ENCODE data around the gene IL17C. TPM values are rescaled to one million over a fixed set of nuclear protein-coding genes. Genes with fewer than 3 reads are reported as not detected.

Gene IL17C
- total RNA-seq, 1 donor = not detected

DNA sequence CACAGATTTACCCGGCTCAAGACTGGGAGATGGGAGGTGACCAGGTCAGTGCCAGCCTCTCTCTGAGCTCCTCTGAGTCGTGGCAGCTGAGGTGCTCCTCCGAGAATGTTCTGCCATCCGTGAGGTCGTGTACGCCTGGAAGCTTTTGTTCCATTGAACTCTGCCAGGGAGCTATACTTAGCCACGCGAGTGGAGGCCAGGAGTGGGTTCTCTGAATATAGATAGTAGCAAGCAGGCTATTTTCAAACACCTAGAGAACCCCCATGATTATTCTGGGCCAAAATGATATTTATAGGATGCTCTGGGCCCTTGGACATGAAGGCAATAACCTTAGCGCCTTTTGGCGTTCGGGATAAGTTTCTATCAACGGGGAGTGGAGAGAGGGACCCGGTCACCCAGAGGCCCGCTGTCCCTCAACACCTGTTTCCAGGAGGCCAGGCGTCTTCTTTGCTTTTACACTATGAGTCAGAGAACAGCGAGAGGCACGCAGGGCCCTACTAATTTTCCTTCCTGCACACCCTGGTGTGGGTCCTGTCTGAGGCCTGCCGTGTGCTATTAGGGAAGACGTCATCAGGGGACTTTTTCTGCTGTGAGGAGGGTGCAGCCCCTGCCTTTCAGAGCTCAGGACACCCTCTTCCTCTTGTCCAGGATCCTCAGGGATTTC, 35.5 kb downstream of the IL17C start:
- TF ChIP-seq, protein P1, sequence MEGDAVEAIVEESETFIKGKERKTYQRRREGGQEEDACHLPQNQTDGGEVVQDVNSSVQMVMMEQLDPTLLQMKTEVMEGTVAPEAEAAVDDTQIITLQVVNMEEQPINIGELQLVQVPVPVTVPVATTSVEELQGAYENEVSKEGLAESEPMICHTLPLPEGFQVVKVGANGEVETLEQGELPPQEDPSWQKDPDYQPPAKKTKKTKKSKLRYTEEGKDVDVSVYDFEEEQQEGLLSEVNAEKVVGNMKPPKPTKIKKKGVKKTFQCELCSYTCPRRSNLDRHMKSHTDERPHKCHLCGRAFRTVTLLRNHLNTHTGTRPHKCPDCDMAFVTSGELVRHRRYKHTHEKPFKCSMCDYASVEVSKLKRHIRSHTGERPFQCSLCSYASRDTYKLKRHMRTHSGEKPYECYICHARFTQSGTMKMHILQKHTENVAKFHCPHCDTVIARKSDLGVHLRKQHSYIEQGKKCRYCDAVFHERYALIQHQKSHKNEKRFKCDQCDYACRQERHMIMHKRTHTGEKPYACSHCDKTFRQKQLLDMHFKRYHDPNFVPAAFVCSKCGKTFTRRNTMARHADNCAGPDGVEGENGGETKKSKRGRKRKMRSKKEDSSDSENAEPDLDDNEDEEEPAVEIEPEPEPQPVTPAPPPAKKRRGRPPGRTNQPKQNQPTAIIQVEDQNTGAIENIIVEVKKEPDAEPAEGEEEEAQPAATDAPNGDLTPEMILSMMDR (IDR thresholded peaks at IDR 0.05; ENCODE audit: insufficient read depth, low read length) = no peak
- H3K4me3 ChIP-seq (ENCODE audit: low read depth, low read length) = no peak overlapping the region

DNA sequence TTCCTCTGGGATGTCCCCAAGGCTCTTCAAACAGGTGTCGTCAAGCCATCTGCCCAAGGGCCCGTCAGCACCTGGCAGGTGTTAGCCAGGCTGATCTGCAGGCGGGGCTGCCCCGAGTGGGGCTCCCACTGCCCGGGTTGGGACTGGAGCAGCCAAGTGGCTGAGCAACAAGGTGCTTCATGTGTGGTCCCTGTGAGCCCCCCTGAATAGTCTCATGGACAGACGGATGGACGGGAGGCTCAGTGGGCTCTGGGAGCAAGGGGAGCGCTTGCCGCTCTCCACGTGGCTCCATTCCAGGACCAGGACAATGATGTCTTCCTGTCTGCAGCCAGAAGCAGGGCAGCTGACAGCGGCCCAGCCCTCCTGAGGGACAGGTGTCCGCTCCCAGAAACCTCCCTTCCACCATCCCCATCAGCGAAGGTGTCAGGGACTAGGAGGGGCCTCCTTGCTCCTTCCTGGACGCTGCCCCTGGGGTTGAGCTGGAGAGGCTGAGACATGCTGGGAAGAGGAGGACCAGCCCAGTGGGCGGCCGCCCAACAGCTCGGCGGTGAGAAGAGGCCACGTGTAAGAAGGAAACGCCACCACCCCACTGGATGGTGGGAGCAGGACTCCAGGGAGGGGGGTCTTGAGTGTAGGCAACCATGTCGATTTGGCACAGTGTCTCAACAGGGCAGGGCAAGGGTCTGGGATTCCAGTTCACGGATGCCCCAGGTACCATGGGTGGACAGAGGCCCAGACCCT, 38.3 kb downstream of the IL17C start:
- no peak overlapping the region for H3K4me3 ChIP-seq (ENCODE audit: low read depth, low read length)
- no peak for DNase-seq (ENCODE audit: low read depth)
- TF ChIP-seq, protein P1 (IDR thresholded peaks at IDR 0.05; ENCODE audit: insufficient read depth, low read length) = no peak

More for the DNA sequence above, 35.5 kb downstream of the IL17C start:
- no peak for DNase-seq (ENCODE audit: low read depth)

DNA sequence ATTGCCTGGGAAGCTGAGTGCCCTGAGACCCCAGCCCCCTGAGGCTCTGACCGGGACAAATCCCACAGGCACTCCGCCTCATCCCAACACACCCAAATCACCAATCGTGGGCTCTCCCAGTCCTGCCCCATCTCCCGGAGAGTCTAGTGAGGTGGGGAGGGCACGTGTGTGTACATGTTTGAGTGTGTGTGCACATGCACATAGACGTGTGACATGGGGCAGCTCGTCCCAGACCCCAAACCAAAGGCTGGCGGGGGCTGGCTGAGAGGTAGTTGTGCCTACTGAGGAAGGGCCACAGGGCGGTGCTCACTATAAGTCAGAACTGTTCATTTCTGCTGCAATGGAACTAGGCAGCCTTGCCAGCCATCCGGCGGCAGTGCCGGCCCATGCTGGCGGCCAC, 39.3 kb downstream of the IL17C start:
- TF ChIP-seq, protein P1 (IDR thresholded peaks at IDR 0.05; ENCODE audit: insufficient read depth, low read length) = no peak
- H3K4me3 ChIP-seq (ENCODE audit: low read depth, low read length) = no peak overlapping the region
- no peak for DNase-seq (ENCODE audit: low read depth)

DNA sequence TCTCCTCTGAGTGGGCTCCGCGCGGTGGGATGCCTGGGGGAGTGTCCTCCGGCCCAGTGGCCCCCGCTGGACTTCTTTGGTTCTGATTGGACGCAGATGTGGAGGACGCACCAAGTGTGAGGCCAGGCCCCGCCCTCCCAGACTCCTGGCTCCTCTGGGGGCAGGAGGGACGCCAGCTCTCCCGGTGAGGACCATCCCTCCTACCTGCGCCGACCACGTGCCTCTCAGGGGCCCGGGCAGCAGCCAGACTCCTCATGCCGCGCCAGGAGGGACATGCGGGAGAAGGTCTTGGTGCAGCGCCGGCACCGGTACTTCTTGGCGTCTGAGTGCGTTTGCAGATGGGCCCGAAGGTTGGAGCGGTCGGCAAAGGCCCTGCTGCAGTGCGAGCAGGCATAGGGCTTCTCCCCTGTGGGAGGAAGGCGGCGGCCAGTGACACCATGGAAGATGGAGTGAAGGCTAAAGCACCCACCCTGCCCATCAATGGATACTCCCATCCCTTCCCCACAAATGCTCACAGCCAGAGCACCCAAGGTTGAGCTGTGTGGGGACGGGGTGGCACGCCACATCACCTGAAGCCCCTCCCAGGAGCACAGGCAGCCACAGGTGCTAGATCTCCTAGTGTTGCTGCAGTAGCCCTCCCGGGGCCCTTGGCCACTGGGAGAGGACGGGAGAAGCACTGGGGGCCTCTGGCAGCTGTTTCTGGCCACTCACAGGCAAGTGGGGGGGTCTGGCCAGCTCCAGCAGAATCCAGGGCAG, 40.0 kb downstream of the IL17C start:
- TF ChIP-seq, protein P1 (IDR thresholded peaks at IDR 0.05; ENCODE audit: insufficient read depth, low read length) = no peak
- DNase-seq (ENCODE audit: low read depth) = no peak
- H3K4me3 ChIP-seq (ENCODE audit: low read depth, low read length) = no peak overlapping the region

DNA sequence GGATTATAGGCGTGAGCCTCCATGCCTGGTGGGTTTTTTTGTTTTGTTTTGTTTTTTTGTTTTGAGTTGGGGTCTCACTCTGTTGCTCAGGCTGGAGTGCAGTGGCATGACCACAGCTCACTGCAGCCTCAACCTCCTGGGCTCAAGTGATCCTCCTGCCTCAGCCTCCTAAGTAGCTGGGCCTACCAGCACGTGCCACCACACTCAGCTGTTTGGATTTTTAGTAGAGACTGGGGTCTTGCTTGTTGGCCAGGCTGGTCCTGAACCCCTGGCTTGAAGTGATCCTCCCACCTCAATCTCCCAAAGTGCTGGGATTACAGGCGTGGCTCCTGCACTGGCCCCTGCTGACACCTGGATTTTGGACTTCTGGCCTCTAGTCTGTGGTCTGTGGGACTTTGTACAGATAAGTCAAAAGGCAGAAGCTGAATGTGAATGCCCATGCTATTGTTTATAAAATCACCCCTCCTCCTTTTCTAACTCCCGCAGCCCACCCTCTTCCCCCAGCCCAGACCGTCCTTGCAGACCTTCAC, 42.2 kb downstream of the IL17C start:
- no peak overlapping the region for H3K4me3 ChIP-seq (ENCODE audit: low read depth, low read length)
- no peak for DNase-seq (ENCODE audit: low read depth)
- TF ChIP-seq, protein P1 (IDR thresholded peaks at IDR 0.05; ENCODE audit: insufficient read depth, low read length) = no peak

DNA sequence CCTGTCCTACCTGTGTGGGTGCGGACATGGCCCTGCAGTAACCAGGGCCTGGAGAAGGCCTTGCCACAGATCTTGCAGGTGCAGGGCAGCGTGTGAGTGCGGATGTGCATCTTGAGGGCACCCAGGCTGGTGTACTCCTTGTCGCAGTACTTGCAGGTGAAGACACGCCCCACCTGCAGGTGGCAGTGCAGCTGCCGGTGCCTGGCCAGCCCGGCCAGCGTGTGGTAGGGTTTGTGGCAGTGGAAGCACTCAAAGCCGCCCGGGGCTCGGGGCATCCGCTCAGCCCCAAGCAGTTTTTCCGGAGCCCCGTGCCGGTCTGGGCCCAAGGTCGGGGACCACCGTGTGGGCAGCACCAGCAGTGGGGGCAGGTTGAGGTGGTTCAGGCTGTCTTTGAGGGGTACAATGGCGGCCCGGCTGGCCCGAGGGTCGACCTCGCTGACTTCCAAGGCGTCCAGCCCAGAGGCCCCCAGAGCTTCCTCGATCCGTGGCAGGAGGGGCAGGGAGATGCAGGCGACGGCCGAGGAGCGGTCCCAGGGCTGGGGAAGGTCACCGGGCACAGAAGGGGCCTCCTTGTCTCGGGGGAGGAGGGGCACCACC, 42.8 kb downstream of the IL17C start:
- H3K4me3 ChIP-seq (ENCODE audit: low read depth, low read length) = no peak overlapping the region
- no peak for DNase-seq (ENCODE audit: low read depth)

More for the DNA sequence above, 42.8 kb downstream of the IL17C start:
- TF ChIP-seq, protein P1 (IDR thresholded peaks at IDR 0.05; ENCODE audit: insufficient read depth, low read length) = no peak

Data from fibroblast of the aortic adventitia (primary cell).